G401.6 (cell line): ENCODE results near the gene PTPRN2.

Experiments
- FAIRE-seq: peaks from 2 replicates; lab custom pipeline; 2012; peaks lifted over from hg19 to GRCh38; lab: Jason Lieb, UNC

The PTPRN2 gene

DNA sequence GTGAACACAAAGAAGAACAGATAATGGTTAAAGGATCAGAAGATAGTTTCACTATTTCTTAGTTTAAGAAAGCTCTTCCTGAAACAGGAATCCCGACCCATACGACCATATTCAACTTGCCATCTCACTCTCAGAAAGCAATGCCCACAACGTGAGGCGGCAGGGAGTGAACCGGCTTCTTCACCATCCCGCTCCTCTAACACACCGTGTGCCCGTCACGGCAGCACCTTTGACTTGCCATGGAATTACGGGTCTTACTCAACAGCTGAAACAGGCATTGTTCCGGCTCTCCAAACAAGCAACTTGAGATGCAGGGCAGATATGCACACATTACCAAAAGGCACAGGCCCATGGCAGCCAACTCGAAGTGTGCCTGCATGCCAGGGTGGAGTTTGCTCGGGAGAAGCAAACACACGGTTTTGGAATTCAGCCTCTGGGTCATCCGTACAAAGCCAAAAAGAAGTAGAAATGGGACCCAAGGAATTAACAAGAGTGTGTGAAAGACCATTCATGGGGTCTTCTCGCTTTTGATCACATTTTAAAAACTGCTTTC lies 957.2 kb downstream of the PTPRN2 start:
- no peak for FAIRE-seq

DNA sequence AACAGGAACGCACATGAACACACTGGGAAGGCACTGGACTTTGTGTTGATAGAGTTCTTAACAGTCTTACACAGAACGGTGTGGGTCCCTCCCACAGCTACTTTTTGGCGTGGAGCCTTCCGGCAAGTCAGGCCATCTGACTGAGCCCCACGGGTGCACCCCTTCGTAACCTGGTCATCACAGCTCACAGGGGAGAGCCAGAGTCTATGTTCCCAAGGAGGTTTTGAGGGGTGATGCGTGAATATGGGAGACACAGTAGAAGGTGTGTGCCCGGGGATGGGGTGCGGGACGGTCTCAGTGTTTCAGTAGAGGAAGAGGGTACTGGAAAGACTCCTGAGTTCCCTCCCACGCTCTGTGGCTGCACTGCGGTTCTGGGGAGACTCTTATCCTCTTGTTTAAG lies 959.2 kb downstream of the PTPRN2 start:
- FAIRE-seq, result no peak

DNA sequence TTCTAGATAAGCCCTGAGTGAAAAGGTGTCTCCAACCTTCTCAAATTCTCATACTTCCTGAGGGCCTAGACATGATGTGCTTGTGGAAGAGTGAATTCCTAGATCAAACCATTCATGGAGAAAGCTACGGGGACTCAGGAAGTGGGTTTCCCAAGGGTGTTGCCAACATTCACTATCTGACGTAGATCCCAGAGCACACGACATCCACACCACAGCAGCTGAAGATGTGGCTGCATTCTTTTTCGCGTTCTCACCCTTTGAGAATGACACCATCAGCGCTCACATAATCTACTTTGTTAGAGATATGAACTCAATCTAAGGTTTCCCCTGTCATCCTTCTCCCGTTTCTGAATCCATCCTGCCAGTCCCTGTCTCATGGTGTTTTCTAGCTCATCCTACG lies 960.0 kb downstream of the PTPRN2 start:
- FAIRE-seq, result no peak

DNA sequence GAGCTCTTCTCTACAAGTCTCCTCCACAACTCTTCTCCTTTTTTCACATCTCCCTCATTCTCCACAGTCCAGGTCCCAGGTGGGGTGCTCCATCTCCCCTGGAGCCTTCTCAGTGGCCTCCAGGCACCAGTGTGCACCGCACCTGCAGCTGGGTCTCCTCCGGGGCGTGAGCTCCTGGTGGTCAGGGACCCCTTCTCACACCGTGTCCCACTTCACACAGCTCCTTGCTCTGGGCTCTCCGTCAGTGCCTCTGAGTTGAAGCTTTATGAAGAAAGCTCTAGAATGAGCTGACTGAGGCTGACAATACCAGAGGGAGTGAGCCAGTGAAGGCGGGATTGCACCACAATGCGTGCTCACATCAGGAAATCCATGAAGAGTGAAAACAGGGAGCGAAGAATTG lies 960.6 kb downstream of the PTPRN2 start:
- FAIRE-seq, result no peak

DNA sequence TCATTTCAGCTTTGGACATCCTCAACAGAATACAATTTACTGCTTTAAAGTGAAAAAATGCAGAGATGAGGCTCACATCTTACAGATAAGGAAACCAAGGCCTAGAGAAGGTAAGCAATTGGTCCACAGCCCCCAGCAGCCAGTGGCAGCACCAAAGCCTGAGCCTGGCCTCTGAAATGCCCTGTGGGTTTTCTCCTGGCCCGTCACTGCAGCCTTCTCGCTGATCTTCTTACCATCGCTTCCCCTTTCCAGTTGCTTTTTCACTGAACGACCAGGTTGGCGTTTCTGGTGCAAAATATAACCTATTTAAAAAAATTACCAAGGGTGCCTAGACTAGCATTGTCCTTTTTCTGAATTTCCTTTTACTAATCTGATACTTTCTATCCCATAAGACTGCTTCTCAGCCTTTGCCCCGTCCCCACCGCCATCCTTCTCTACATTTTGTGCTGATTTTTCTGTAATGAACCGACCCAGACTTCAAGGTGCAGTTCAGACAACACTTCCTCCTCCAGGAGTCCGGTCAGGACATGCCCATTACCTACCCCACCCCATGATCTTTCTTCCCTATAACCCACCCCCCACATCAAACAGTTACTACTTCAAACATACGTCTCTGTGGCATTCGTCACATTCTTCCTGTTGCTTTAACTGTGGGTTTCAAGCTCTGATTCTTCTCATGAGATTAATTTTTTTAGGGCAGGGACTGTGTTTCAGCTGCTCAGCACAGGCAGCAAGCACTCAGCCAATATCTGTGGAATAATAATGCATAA lies 961.5 kb downstream of the PTPRN2 start:
- FAIRE-seq, result no peak

DNA sequence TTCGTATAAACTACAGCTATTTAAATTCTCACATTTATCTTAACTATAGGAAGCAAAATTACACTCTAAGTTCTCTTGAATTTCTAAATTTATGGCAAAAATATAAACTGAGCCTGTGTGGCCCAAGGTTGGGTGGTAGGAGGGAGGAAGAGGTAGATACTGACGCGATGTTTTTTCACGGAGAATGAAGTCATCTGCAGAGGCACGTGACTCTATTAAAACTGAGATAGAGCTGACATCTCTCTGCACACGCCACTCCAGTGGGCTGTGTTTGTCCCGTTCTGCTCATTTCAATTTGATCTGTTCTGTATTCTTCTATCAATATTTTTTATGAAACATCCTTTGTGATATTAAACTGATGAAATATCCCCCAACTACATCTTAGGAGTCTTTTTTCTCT lies 964.1 kb downstream of the PTPRN2 start:
- FAIRE-seq, result no peak

DNA sequence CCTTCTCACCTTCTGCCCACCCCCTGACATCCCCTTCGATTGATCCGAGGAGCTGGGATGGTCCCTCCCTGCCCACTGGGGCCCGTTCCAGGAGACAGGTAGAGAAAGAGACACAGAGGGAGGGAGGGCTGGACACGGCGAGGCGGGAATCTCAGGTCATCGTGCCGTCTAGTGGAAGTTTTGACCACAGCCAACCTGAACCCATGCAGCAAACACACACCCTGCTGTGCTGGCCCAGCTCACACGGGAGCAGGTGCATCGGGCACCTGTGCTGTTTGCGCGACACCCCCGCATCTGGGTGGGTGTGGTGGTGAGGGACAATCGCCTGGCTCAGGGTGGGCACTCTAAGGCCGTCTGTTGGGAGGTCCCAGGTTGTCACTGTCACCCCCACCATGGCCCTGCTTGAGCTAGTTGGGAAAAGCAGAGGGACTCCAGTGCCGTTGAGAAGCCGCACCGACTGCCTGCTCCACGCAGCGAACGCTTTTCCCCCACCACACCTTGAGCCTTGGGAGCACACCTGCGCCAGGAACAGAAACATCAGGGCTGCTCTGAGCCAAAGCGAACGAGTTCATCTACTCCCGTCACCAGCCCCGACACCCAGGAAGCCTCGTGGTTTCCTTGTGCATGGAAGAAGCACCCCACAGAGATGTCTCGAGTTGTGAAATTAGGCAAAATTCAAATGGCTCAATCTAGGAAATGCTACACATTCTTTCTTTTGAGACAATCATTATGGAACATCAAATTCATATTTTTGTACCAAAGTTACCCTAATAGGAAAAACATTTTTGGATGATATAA lies 965.0 kb downstream of the PTPRN2 start:
- no peak for FAIRE-seq

DNA sequence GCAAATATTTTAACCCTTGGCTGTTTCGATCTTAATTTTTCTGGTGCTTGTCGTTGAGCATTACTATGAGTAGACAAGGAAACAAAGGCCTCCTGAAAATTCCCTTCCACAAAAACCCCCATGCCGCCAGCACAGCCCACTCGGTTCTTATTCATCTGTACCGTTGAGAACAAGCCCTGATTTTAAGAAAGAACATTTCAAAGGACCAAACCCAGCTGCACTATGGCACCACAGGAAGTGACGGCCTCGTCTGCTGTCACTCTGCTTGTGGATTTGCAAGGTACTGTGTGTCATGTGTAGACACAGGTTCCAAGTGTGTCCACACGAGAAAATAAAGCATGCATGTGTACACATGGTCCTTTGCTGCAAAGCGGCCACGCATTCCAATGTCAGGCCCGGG lies 965.6 kb downstream of the PTPRN2 start:
- no peak for FAIRE-seq

DNA sequence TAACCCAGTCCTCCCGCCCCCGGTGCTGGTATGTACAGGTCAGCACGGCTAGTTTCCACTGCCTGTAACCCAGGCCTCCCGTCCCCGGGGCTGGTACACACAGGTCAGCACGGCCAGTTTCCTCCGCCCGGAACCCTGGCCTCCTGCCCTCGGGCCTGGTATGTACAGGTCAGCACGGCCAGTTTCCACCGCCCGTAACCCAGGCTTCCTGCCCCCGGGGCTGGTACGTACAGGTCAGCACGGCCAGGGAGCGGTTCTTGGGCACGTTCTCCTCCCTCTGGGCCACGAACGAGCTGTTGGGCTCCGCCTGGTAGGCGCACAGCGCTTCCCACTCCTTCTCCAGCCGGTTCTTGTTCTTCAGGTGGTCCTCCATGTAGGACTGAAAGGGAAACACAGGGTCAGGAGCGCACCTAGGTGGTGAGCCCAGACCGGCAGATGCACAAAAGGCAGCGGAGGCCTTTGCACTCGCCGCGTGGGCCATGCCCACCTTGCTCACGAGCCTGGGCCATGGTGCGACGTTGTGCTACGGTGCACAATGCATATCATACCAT lies 966.4 kb downstream of the PTPRN2 start:
- no peak for FAIRE-seq

DNA sequence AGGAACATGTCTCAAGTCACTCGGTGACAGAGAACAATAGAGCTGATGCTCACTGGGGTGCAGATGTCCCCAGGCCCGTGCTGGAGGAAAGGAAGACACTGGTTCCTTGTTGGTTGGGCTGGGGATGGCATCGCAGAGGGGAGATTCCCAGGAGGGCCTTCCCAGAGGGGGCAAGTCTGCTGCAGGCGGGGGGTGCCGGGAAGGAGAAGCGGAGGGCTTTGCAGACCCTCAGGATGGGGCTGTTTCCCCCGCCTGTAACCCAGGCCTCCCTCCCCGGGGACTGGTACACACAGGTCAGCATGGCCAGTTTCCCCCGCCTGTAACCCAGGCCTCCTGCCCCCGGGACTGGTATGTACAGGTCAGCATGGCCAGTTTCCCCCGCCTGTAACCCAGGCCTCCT lies 967.0 kb downstream of the PTPRN2 start:
- no peak for FAIRE-seq

DNA sequence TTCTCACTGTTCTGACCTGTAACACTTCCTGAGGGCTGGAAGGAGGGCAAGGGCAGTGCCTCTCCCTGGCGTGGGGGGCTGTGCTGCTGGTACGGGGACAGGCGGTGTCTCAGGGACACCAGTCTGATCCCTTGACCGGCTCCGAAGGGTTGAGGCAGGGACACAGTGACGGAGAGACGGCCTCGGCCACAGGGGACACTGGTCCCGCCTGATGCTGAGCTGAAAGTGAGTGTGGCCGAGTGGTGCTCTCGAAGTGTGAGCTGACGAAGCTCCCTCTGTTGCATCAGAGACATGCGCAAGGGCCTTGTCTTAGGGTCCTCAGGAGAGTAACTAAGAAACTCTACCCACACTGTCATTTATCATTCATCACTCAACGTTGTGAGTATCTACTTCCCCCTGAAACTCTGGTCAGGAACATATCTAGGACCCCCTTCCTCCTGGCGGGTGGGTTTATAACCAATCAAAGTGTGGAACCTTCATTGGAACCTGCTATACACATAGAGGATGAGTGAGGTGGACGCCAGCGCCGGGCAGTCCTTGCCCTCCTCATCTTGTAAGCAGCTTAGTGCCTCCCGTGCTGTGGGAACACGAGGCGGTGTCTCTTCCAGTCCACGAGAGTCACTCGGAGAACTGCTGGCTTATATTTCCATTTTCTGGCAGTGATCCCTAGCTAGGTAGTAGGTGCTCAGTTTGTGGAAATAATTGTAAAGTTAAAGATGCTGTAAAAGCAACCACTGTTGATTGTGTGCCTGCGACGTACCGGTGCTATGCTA lies 967.7 kb downstream of the PTPRN2 start:
- FAIRE-seq, result no peak

DNA sequence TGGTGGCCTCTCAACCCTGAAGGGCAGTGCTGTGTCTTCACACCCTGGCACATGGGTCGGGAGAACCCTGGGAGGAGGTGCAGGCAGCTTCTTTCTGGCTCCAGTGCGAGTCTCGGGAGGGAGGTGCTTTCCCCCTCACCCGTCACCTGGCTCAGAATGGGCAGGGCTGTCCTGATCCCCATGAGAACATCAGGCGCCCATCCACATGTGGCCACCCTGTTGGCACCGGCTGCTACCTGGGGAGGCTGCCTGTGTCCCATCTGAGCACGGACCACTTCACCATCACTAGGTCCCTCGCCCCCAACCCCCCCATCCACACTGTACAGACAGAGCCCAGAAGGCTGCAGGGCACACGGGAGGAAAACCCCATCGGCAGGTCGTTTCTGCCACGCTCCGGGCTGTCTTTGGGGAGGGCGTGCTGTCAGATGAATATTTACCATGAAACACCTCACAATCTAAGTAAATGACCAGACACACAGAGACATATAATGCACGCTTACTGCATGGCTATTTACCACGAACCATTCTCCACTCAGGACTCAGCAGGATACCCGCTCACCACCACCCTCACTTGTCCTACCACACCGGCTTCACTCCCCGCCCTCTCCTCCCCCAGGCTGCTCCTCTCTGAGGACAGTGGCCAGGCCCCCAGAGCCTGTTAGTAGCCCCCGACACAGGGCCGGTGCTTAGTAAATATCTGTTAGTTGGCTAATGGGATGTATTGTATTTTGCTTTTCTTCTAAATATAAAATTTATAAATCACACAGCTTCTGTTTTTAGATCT lies 968.6 kb downstream of the PTPRN2 start:
- FAIRE-seq, result no peak

DNA sequence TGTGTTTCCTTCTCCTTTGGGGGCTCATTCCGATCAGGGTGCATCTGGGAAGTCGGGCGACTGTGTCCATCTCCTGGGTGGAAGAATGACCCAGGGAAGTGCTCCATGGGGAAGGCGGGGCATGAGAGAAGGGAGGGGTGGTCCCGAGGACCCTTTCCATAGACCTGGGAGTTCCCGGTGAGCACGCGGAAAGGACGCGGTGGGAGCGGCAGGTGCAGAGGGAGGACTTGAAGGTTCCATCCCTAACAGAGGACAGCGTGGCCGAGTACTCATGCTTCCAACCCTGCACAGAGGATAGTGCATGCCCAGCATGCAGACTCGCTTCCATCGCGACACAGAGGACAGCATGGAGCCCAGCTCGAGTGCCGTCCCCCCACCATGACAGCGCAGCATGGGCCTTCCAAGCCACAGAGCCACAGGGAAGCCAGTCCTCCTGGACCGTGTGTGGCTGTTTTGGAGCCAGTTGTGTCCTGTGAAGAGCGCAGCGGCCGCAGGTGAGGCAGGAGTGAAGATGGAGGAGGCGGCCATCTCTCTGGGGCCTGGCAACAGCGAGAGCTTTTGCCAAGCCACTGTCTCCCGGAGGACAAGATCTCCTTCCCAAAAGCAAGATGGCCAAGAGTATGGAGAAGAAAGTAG lies 969.4 kb downstream of the PTPRN2 start:
- no peak for FAIRE-seq

DNA sequence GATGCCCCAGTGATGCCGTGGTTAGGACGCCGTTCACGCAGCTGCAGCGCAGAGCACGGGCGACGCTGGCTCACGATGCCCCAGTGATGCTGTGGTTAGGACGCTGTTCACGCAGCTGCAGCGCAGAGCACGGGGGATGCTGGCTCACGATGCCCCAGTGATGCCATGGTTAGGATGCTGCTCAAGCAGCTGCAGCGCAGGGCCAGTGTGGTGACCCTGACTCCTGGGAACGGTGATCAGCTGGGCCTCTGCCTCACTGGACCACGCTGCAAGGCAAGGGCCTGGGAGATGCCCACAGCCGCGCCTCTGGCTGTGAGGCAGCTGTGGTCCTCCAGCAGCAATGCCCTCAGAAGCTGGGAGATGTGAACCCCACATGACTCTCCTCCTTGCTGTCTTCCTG lies 970.2 kb downstream of the PTPRN2 start:
- FAIRE-seq, result no peak

DNA sequence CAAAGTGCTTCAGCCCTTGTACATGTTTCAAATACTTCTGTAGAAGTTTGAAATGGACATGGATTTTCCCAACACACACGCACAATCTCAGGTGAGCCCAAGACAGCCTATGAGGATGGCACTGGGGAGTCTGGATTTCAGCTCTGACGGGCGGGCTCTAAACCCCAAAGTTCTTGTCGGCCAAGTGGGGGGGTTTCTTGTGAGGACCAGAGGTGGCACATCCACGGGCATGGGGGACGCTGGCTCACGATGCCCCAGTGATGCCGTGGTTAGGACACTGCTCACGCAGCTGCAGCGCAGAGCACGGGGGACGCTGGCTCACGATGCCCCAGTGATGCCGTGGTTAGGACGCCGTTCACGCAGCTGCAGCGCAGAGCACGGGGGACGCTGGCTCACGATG lies 970.7 kb downstream of the PTPRN2 start:
- FAIRE-seq, result no peak

DNA sequence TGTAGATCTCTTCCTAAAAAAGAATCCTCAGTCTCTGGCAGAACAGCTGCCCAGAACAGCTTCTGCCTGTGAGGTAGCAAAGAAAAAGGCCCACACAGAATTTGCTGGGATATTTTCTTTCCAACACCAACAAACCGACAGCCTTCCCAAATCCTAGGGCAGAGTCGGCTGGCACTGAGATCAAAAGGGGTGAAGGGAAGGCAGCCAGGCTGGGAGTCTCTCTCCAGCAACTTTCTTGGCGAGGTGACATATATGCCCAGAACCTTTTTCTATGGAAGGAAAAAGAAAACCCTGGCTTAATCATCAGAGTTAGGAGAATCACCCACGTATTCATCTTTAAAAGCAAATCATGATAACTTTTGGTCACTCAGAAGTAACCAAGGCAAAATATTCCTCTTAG lies 971.2 kb downstream of the PTPRN2 start:
- FAIRE-seq, result no peak

DNA sequence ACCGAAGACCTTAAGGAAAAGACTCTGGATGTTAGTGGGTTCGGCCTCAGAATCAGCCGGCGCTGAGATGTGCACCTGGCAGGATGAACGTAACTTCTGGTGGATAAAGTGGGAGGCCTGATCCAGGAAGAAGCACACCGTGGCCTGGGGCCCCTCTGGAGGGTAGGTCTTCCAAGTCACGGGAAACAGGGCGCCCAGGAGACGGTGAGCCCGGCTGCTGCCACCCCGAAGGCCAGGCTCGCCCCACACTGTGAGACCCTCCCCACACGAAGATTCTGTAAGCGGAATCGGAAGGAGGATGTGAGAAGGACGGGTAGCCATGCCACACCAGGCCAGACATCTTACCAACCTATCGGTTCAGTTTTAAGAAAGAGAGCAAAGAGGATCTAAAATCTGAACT lies 971.8 kb downstream of the PTPRN2 start:
- no peak for FAIRE-seq

DNA sequence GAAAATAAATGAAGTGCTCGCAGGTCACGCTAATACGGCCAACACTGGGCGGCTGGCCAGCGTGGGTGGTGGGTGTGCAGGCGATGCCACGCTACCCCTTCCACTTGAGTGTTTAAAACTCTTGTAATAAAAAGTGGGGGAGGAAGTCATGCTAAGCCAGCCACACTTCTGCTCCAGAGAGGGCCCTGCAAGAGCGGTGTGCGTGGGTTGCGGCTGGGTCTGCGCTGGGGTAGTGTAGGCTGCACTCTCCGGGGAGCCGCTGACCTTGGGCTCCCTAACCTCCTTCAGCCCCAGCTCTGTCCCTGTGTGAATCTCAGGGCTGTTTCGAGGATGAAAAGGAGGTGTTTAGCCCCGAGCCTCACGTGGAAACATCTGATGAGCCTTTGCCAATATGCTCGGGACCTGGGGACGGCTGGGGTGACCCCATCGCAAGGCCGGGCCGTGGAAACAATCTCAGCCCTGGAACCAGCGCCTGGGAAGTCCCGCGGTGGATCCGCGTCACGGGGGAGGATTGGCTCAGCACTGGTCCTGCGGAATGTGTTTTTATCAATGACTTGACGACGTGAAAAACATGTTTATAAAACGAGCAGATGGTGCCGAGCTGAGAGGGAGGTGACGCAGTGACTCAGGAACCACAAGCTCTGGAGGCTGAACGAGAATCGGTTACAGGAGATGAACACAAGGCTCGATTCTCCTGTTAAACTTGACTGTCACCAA lies 972.4 kb downstream of the PTPRN2 start:
- no peak for FAIRE-seq

DNA sequence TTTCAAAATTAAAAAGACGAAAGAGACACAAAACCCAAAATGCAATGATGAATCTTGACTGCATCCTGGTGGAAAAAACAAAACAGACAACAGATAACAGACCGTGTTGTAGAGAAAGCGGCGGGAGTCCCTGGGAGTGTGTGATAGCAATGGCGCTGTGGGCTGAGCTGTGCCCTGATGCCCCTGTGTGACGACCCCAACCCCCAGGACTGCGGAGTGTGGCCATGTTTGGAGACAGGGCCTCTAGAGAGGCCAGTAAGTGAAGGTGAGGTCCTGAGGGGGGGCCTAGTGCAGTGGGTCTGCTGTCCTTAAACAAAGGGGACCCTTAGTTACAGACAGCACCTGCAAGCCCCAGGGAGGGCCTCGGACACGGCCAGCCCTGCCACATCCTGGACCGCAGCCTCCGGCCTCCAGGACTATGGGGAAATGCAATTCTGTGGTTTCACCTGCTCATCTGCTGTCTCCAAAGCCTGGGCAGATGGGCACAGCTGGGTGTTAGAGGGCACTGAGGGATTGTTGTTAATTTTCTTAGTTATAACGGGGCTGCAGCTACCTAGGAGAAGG lies 973.1 kb downstream of the PTPRN2 start:
- FAIRE-seq, result no peak
